ENCODE measurements around the gene ACAD9.
"Not testable (repeated sequence)": the region's sequence is repeated elsewhere in the genome, so short reads cannot be mapped to it uniquely, and the experiment has no call there.

ACAD9 gene

GRCh38 chr3:128863560-128863959 lies 15.9 kb upstream of the ACAD9 start:
- no peak for DNase-seq

GRCh38 chr3:128864351-128864811 lies 15.0 kb upstream of the ACAD9 start:
- no peak for DNase-seq

DNA sequence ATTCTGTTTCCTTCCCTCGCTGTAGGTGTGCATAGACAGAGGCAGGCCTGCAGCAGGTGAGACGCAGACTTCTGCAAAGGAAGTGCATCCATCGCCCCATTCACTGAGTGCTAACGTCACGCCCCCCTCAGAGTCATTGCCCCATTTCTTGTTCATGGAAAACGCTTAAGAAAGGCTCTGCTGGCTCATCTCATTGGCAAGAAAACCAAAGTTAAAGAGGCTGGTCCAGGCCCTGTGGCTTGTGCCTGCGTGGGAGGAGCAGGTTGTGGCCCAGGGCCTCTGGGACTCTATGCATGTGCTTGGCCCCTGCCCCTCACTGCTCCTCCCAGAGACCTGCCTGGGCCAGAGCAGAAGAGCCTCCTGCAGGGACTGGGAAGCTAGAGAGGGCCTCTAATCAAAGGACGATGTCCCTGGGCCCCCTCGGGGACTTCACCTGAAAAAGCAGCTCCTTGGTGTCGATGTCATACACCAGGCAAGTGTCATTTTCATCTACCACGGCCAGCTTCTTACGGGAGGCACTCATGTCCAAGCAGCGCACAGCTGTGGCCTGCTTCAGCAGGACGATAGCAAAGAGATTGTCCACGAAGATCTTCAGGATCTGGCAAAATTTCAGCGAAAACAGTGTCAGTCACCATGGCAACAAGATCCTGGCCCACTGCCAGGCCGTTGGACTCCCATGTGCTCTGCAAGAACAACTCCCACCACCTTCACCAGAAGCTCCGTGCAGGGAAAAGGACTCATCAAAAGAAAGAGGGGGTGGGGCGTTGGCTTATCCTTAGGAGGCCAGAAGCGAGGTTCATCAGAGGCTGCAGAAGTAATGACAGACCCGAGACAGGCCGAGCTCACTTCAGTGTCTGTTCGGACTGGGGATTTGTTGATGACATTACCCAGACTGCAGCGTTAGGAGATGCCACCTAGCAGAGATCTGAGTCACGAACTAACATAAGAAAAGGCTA lies 14.3 kb upstream of the ACAD9 start:
- DNase-seq: not testable (repeated sequence)

- no peak for DNase-seq
Observed at GRCh38 chr3:128867200-128868125, 12.0 kb upstream of the ACAD9 start.

DNA sequence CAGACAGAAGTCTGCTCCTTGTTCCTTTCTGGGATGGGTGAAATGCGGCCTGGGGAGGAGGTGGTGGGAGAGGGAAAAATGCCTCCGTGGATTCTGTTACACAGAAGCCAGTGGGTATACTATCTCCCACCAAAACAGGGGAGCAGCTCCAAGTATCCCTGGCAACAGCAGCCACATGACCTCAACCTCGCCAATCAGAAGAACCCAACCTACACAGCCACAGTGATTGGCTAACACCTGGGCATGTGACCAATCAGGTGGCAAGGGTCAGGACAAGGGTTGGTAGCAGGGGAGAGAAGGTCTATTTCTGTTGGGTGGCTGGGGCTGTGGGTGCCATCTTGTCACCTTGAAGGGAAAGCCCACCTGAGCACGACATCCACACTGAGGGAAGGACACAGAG lies 9.1 kb upstream of the ACAD9 start:
- DNase-seq: no peak

- no peak for DNase-seq
Observed at GRCh38 chr3:128872282-128872681, 7.1 kb upstream of the ACAD9 start.

GRCh38 chr3:128872744-128873143 lies 6.7 kb upstream of the ACAD9 start:
- DNase-seq: no peak

DNA sequence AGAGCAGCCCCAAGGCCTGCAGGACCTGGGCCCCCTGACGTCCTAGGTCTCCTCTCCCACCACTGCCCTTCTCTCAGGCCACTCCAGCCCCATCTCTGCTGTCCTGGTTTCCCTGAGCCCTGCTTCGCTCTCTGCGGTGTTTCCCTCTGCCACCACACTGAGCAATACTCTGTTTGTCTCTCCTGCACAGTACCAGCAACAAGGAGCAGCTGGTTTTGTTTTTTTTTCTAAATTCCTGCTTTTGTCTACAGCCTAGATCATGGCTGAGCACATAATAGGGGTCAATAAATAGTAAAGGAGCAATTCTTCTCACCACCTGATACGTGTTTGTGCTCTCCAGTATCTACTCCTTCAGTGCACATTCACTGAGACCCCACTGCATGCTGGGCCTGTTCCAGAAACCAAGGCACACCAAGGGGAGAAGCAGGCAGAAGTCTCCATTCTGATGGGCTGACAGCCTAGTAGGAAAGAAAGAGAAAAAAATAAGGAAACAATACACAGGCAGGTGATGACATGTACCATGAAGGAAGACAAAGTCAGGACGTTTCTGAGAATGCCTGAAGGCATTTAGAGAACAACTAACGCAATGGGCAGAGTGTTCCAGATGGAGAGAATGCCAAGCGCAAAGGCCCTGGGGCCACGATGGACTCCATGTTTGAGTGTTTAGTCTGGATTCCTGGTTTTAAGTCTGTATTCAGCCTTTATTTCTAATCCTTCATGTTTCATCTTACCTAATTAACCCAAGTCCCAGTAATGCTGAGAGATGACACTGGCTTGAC lies 6.0 kb upstream of the ACAD9 start:
- DNase-seq: no peak

DNA sequence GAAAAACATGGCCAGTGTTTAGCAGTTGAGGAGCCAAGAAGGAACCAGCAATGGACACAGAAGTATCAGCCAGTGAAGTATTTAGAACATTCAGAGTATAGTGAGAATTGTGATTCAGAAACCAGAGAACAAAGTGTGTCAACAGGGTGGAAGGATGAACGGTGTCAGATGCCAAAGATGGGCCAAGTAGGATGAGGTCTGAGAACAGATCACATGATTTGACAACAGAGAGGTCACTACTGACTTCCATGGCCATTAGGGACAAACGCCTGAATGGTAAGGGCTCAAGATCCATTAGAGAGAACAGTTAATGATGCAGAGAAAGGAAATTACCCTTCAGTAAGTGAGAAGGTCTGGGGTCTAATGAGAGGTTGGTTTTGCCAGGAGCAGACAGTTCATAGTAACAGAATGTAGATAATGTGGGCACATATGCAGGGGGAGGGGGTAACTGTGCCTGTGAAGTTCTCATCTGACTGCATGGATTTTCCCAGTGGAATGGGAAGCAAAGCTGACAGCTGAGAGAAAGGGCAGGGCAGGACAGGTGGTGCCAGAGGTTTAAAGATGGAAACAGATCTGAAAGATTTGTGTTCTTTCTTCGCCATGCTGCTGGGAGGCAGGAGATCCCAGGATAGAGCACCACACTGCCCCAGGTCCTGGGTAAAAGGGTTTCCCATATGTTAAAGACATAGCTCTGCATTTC lies 4.8 kb upstream of the ACAD9 start:
- DNase-seq: no peak

- peak; percentile 70 for DNase-seq
Observed at GRCh38 chr3:128875556-128876120, 3.8 kb upstream of the ACAD9 start.

GRCh38 chr3:128878011-128878457 lies 1.4 kb upstream of the ACAD9 start:
- DNase-seq: no peak

DNA sequence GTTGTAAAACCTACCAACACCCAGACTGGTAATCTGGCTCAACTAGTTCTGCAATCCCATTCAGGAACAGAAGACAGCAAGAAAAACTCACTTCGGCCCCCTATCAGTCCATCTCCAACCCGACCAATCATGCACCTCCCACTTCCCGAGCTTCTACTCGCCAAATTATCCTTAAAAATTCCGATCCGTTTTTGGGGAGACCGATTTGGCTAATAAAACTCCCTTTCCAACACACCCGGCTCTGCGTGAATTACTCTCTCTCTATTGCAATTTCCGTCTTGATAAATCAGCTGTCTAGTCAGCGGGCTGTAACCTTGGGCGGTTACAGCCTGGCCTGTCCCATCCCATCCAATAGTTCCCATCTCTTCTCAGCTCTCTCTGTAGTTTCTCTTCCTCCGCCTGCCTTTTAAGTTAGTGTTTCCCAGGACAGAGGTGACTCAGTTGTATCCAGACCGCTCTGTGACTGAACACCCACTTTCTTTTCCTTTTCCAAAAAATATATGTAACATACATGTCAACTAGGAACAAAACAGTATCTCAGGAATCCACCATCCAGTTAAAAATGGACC lies 780 bp upstream of the ACAD9 start:
- peak; percentile 29 for DNase-seq

- DNase-seq: no peak
Observed at GRCh38 chr3:128879991-128880390, 571 bp downstream of the ACAD9 start.

- not testable (repeated sequence) for DNase-seq
Observed at GRCh38 chr3:128880455-128880854, 1.0 kb downstream of the ACAD9 start.

DNA sequence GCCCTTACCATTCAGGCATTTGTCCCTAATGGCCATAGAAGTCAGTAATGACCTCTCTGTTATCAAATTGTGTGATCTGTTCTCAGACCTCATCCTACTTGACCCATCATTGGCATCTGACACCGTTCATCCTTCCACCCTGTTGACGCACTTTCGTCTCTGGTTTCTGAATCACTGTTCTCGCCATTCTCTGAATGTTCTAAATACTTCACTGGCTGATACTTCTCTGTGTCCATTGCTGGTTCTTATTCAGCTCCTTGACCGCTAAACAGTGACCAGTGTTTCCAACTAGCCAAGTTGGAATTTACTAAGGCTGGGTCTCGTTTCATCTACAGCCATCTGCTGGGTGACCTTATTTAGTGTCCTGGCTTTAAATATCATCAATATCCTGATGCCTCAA lies 2.2 kb downstream of the ACAD9 start:
- DNase-seq: no peak

- no peak for DNase-seq
Observed at GRCh38 chr3:128882719-128883118, 3.3 kb downstream of the ACAD9 start.

DNA sequence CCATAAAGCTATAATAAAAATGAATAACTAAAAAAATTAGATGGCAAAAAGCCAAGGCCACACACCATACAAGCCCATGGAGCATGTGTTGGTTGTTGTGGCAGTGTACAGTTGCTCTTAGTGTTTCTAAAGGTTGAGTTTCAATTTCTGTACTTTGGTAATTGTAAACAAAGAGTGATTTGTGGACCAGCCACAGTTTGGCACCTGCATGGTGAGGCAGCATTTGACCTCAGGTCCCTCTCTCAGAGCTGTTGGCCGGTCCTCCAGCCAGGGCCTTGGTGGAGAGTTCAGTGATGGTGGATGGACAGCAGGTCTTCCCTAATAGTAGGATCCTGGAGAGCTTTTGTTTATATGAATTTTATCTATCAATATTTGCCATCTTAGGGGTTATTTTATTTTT lies 5.6 kb downstream of the ACAD9 start:
- DNase-seq: no peak

- DNase-seq: no peak
Observed at GRCh38 chr3:128889139-128889894, 9.9 kb downstream of the ACAD9 start.

DNA sequence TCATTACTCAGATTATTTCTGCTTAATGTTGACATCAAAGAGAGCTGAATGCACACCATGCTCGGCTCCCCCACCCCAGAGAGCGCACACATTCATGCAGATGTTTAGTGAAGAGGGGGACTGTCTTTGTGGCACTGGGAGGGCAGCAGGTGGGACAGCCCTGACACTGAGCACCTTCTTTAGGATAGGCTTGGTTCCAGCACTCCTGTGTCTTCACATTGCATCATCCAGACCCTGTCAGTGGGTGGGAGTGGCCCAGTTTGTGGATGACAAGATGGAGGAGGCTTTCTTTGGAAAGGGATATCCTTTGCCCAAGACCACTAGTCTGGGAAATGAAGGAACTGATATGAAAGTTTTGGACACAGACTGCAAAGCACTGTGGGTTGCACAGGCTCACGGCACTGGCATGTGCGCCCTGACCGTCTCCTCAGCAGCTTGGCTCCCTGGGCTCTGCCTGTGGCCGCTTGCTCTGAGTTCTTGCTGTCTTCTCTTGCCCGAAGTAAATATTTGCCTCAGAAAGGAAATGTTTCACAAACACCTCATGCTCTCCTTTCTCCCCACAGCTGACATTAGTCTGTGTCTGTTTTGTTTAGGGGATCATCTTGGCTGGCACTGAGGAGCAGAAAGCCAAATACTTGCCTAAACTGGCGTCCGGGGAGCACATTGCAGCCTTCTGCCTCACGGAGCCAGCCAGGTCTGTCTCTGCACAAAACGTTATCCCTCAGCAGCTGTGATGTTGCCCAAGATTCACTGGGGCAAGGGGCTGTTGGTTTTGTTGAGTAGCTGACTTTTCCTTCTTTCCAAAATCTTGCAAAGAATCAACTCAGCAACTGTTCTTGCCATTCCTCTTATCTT lies 16.6 kb downstream of the ACAD9 start:
- DNase-seq: no peak

GRCh38 chr3:128902426-128902825 lies 23.0 kb downstream of the ACAD9 start:
- no peak for DNase-seq

All from CD4-positive, alpha-beta T cell treated with Interleukin-4 for 4 hours (primary cell).